ENCODE measurements around the gene SLCO3A1.

Gene SLCO3A1

GRCh38 chr15:92105611-92106010, 252.1 kb downstream of the SLCO3A1 start:
- no peaks in the 10 kb centered on the region for H3K9me3 ChIP-seq (replicated peaks; ENCODE audit: low read length)
- no peaks in the 10 kb centered on the region for H3K36me3 ChIP-seq (ENCODE audit: insufficient read depth, low read length)
- H3K4me2 ChIP-seq (ENCODE audit: low read length) = no peak overlapping the region
- H3K4me1 ChIP-seq (ENCODE audit: control insufficient read depth, insufficient read depth, low read length) = no peaks in the 10 kb centered on the region
- no peak overlapping the region for H3K9ac ChIP-seq (ENCODE audit: low read depth, low read length)
- H3K27me3 ChIP-seq (ENCODE audit: control insufficient read depth, insufficient read depth, low read length) = no peaks in the 10 kb centered on the region
- H3K4me3 ChIP-seq (ENCODE audit: low read length) = no peak overlapping the region

- Histone ChIP-seq H3K9me3 (replicated peaks; ENCODE audit: low read length) (no peaks in the 10 kb centered on the region), H3K27me3 (ENCODE audit: control insufficient read depth, insufficient read depth, low read length) (no peaks in the 10 kb centered on the region), H3K4me2 (ENCODE audit: low read length) (no peak overlapping the region), H3K4me1 (ENCODE audit: control insufficient read depth, insufficient read depth, low read length) (no peaks in the 10 kb centered on the region), H3K4me3 (ENCODE audit: low read length) (no peak overlapping the region), H3K9ac (ENCODE audit: low read depth, low read length) (no peak overlapping the region), H3K36me3 (ENCODE audit: insufficient read depth, low read length) (no peaks in the 10 kb centered on the region)
Observed at GRCh38 chr15:92107510-92107909, 254.0 kb downstream of the SLCO3A1 start.

- Histone ChIP-seq H3K27me3 (ENCODE audit: control insufficient read depth, insufficient read depth, low read length) (no peaks in the 10 kb centered on the region), H3K9me3 (replicated peaks; ENCODE audit: low read length) (no peaks in the 10 kb centered on the region), H3K36me3 (ENCODE audit: insufficient read depth, low read length) (no peaks in the 10 kb centered on the region), H3K4me3 (ENCODE audit: low read length) (no peak overlapping the region), H3K4me2 (ENCODE audit: low read length) (no peak overlapping the region), H3K4me1 (ENCODE audit: control insufficient read depth, insufficient read depth, low read length) (no peaks in the 10 kb centered on the region), H3K9ac (ENCODE audit: low read depth, low read length) (no peak overlapping the region)
Observed at GRCh38 chr15:92109191-92109873, 255.8 kb downstream of the SLCO3A1 start.

- no peaks in the 10 kb centered on the region for H3K9me3 ChIP-seq (replicated peaks; ENCODE audit: low read length)
- H3K4me2 ChIP-seq (ENCODE audit: low read length) = no peak overlapping the region
- H3K4me3 ChIP-seq (ENCODE audit: low read length) = no peak overlapping the region
- H3K36me3 ChIP-seq (ENCODE audit: insufficient read depth, low read length) = no peaks in the 10 kb centered on the region
- H3K27me3 ChIP-seq (ENCODE audit: control insufficient read depth, insufficient read depth, low read length) = no peaks in the 10 kb centered on the region
- H3K9ac ChIP-seq (ENCODE audit: low read depth, low read length) = no peak overlapping the region
- no peaks in the 10 kb centered on the region for H3K4me1 ChIP-seq (ENCODE audit: control insufficient read depth, insufficient read depth, low read length)
Observed at GRCh38 chr15:92111291-92111690, 257.8 kb downstream of the SLCO3A1 start.

- Histone ChIP-seq H3K36me3 (ENCODE audit: insufficient read depth, low read length) (no peaks in the 10 kb centered on the region), H3K27me3 (ENCODE audit: control insufficient read depth, insufficient read depth, low read length) (no peaks in the 10 kb centered on the region), H3K4me1 (ENCODE audit: control insufficient read depth, insufficient read depth, low read length) (no peaks in the 10 kb centered on the region), H3K9ac (ENCODE audit: low read depth, low read length) (no peak overlapping the region), H3K9me3 (replicated peaks; ENCODE audit: low read length) (no peaks in the 10 kb centered on the region), H3K4me3 (ENCODE audit: low read length) (no peak overlapping the region), H3K4me2 (ENCODE audit: low read length) (no peak overlapping the region)
Observed at GRCh38 chr15:92111751-92112150, 258.2 kb downstream of the SLCO3A1 start.

- no peak overlapping the region for H3K4me2 ChIP-seq (ENCODE audit: low read length)
- no peak overlapping the region for H3K4me3 ChIP-seq (ENCODE audit: low read length)
- no peaks in the 10 kb centered on the region for H3K36me3 ChIP-seq (ENCODE audit: insufficient read depth, low read length)
- H3K9ac ChIP-seq (ENCODE audit: low read depth, low read length) = no peak overlapping the region
- no peaks in the 10 kb centered on the region for H3K27me3 ChIP-seq (ENCODE audit: control insufficient read depth, insufficient read depth, low read length)
- peaks cover 2% of the 10 kb centered on the region for H3K4me1 ChIP-seq (ENCODE audit: control insufficient read depth, insufficient read depth, low read length)
- H3K9me3 ChIP-seq (replicated peaks; ENCODE audit: low read length) = no peaks in the 10 kb centered on the region
Observed at GRCh38 chr15:92112180-92112579, 258.7 kb downstream of the SLCO3A1 start.

- Histone ChIP-seq H3K9ac (ENCODE audit: low read depth, low read length) (no peak overlapping the region), H3K27me3 (ENCODE audit: control insufficient read depth, insufficient read depth, low read length) (no peaks in the 10 kb centered on the region), H3K4me2 (ENCODE audit: low read length) (no peak overlapping the region), H3K4me3 (ENCODE audit: low read length) (no peak overlapping the region), H3K36me3 (ENCODE audit: insufficient read depth, low read length) (no peaks in the 10 kb centered on the region), H3K9me3 (replicated peaks; ENCODE audit: low read length) (no peaks in the 10 kb centered on the region), H3K4me1 (ENCODE audit: control insufficient read depth, insufficient read depth, low read length) (peaks cover 3% of the 10 kb centered on the region)
Observed at GRCh38 chr15:92112711-92113110, 259.2 kb downstream of the SLCO3A1 start.

- Histone ChIP-seq H3K27me3 (ENCODE audit: control insufficient read depth, insufficient read depth, low read length) (no peaks in the 10 kb centered on the region), H3K4me1 (ENCODE audit: control insufficient read depth, insufficient read depth, low read length) (peaks cover 3% of the 10 kb centered on the region), H3K4me3 (ENCODE audit: low read length) (no peak overlapping the region), H3K4me2 (ENCODE audit: low read length) (no peak overlapping the region), H3K36me3 (ENCODE audit: insufficient read depth, low read length) (no peaks in the 10 kb centered on the region), H3K9ac (ENCODE audit: low read depth, low read length) (no peak overlapping the region), H3K9me3 (replicated peaks; ENCODE audit: low read length) (no peaks in the 10 kb centered on the region)
Observed at GRCh38 chr15:92113832-92114231, 260.3 kb downstream of the SLCO3A1 start.

GRCh38 chr15:92115834-92116233, 262.3 kb downstream of the SLCO3A1 start:
- H3K4me2 ChIP-seq (ENCODE audit: low read length) = no peak overlapping the region
- no peak overlapping the region for H3K9ac ChIP-seq (ENCODE audit: low read depth, low read length)
- no peaks in the 10 kb centered on the region for H3K27me3 ChIP-seq (ENCODE audit: control insufficient read depth, insufficient read depth, low read length)
- peaks cover 3% of the 10 kb centered on the region for H3K4me1 ChIP-seq (ENCODE audit: control insufficient read depth, insufficient read depth, low read length)
- H3K36me3 ChIP-seq (ENCODE audit: insufficient read depth, low read length) = no peaks in the 10 kb centered on the region
- H3K4me3 ChIP-seq (ENCODE audit: low read length) = no peak overlapping the region
- H3K9me3 ChIP-seq (replicated peaks; ENCODE audit: low read length) = no peaks in the 10 kb centered on the region

GRCh38 chr15:92116330-92116729, 262.8 kb downstream of the SLCO3A1 start:
- H3K36me3 ChIP-seq (ENCODE audit: insufficient read depth, low read length) = no peaks in the 10 kb centered on the region
- no peaks in the 10 kb centered on the region for H3K27me3 ChIP-seq (ENCODE audit: control insufficient read depth, insufficient read depth, low read length)
- H3K4me2 ChIP-seq (ENCODE audit: low read length) = no peak overlapping the region
- H3K4me1 ChIP-seq (ENCODE audit: control insufficient read depth, insufficient read depth, low read length) = peaks cover 3% of the 10 kb centered on the region
- H3K4me3 ChIP-seq (ENCODE audit: low read length) = no peak overlapping the region
- H3K9ac ChIP-seq (ENCODE audit: low read depth, low read length) = no peak overlapping the region
- no peaks in the 10 kb centered on the region for H3K9me3 ChIP-seq (replicated peaks; ENCODE audit: low read length)

GRCh38 chr15:92117261-92117731, 263.8 kb downstream of the SLCO3A1 start:
- no peak overlapping the region for H3K4me2 ChIP-seq (ENCODE audit: low read length)
- H3K4me3 ChIP-seq (ENCODE audit: low read length) = no peak overlapping the region
- H3K36me3 ChIP-seq (ENCODE audit: insufficient read depth, low read length) = no peaks in the 10 kb centered on the region
- no peaks in the 10 kb centered on the region for H3K27me3 ChIP-seq (ENCODE audit: control insufficient read depth, insufficient read depth, low read length)
- H3K9me3 ChIP-seq (replicated peaks; ENCODE audit: low read length) = no peaks in the 10 kb centered on the region
- H3K4me1 ChIP-seq (ENCODE audit: control insufficient read depth, insufficient read depth, low read length) = peaks cover 3% of the 10 kb centered on the region
- H3K9ac ChIP-seq (ENCODE audit: low read depth, low read length) = no peak overlapping the region

GRCh38 chr15:92118162-92118935, 264.8 kb downstream of the SLCO3A1 start:
- no peak overlapping the region for H3K9ac ChIP-seq (ENCODE audit: low read depth, low read length)
- H3K4me3 ChIP-seq (ENCODE audit: low read length) = no peak overlapping the region
- no peaks in the 10 kb centered on the region for H3K9me3 ChIP-seq (replicated peaks; ENCODE audit: low read length)
- H3K27me3 ChIP-seq (ENCODE audit: control insufficient read depth, insufficient read depth, low read length) = no peaks in the 10 kb centered on the region
- H3K4me2 ChIP-seq (ENCODE audit: low read length) = no peak overlapping the region
- no peaks in the 10 kb centered on the region for H3K36me3 ChIP-seq (ENCODE audit: insufficient read depth, low read length)
- H3K4me1 ChIP-seq (ENCODE audit: control insufficient read depth, insufficient read depth, low read length) = peaks cover 3% of the 10 kb centered on the region
